HG02642 (cell line): Measurements from ENCODE around the gene KCNIP4.
"Not testable (repeated sequence)": the region's sequence is repeated elsewhere in the genome, so short reads cannot be mapped to it uniquely, and the experiment has no call there.

Source experiments
- ATAC-seq: cut with Tn5 transposase; IDR thresholded peaks from one replicate; pipeline ENCODE4 v1.9.1; 2021; ENCODE audit warnings: mild to moderate bottlenecking; ENCODE audit not compliant: unreplicated experiment, poor library complexity

Gene KCNIP4

DNA sequence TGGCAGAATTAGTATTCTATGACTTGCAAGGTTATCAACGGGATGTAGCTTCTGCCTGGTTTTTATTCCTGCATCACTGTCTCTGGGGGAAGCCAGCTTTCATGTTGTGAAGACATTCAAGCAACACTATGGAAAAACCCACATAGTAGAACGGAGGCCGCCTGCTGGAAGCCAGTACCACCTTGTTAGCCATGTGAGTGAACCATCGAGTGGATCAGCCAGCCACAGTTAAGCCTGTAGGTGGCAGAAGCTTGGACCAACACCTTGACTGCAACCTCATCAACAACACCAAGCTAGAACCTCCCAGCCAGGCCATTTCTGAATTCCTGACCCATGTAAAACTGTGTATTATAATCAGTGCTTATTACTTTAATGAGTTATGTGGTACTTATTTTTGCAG, 538.2 kb downstream of the KCNIP4 start:
- no peak for ATAC-seq

DNA sequence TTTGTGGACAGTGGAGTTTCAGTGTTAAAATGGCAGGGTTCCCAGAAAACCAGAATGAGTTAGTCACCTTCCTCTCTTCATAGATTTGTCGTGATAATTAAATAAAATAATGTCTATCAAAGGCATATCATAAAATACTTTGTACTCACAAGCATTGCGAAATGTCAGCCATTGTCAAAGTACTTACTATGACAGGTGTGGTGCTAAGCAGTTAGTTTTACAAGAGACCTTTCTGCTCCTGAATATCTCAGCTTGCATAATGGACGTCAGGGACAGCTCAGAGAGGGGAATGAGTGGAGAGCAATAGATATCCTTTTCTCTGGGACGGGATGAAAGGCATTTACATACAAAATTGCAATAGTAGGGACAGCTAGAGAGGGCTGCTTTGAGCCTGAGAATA, 560.9 kb downstream of the KCNIP4 start:
- ATAC-seq: no peak

DNA sequence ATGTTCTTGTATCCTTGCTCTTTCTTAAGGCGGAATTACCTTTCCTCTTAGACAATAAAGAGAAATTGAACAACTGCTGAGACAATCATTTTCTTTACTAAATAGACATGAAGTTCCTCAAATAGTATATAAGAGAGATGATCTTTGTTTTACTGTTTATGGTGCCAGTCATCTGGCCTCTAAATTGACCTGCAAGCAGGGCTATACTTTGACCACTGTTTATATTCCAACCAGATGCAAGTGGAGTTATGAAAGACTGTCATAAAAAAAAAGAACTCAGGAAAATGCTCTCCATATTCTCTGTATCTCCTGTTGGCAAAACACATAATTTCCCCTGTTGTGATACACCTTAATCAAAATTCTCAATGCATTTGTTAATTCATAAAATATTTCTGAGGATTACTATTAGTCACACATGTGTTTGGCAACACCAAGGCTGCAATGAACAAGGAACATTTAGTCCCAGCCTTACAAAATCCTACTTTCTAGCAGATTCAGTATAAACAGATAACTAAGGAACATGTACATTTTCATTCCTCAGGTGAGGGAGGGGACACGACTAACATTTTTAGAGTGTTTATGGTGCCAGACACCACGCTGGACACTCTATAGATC, 562.3 kb downstream of the KCNIP4 start:
- no peak for ATAC-seq

GRCh38 chr4:21385706-21386105, 562.9 kb downstream of the KCNIP4 start:
- no peak for ATAC-seq

- no peak for ATAC-seq
Observed at GRCh38 chr4:21384609-21385008, 564.0 kb downstream of the KCNIP4 start.

DNA sequence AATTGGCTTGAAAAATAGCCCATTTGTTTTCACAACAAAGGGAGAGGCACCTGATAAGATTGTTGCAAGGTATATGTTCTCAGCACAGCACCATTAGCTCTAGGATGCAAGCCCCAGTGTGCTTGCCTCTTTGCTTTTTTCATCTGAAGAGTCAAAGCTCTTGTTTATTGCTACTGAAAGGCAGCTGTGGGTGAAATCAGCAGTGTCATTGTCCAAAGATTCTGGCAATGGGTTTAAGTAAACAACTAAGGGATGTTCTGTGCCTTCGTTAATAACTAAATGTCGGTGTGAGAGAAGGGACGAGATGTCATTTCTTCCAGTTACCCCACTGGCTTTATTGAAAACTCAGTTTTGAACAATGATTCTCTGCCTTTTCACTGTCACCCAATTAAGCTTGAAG, 567.7 kb downstream of the KCNIP4 start:
- ATAC-seq: no peak

GRCh38 chr4:21377046-21377445, 571.5 kb downstream of the KCNIP4 start:
- no peak for ATAC-seq

DNA sequence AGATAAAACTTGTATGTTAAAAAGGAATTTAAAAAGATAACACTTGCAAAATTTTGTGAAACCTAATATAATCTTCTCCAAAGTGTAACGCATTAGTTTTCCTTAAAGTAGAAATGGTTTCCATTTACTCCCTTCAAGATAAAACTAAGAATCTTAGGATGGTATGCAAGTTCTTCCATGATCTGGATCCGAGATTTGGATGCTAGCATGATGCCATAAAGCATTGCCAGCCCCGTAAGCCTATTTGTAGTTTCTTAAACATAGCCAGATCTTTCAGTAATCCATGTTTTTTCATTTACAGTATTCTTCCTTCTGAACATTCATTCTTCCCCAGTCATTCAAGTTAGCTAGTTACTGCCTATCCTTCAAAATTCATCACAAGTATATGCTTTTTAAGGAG, 572.4 kb downstream of the KCNIP4 start:
- no peak for ATAC-seq

- no peak for ATAC-seq
Observed at GRCh38 chr4:21374641-21375368, 573.8 kb downstream of the KCNIP4 start.

DNA sequence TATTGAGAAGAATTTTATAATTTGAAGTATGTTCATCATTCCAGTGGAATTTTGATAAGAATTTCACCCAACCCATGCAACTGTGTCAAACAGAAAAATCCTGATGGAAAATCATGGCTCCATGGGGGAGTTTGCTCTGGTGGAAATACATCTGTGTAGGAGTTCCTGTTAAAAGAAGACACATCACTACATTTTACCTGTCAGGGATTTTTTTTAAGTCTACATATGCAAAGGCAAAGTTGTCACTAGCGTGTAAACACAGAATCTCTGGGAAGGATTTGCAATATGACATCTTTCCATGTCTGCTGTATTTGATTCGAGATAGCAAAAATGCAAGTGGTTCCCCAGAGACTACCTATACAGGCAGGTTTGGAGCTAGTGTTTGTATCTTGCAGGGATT, 581.0 kb downstream of the KCNIP4 start:
- no peak for ATAC-seq

DNA sequence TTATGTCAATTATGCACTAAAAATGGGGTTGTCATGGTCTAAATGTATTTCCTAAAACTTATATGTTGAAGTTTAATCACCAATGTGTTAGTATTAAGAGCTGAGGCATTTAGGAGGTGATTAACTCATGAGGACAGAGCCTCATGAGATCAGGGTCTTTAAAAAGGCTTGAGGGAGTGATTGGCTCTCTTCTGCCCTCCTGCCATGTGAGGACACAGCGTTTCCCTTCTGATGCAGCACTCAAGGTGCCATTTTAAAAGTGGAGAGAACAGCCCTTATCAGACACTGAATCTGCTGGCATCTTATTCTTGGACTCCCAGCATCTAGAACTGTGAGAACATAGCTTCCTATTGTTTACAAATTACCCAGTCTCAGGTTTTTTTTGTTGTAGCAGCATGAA, 581.7 kb downstream of the KCNIP4 start:
- ATAC-seq: no peak

DNA sequence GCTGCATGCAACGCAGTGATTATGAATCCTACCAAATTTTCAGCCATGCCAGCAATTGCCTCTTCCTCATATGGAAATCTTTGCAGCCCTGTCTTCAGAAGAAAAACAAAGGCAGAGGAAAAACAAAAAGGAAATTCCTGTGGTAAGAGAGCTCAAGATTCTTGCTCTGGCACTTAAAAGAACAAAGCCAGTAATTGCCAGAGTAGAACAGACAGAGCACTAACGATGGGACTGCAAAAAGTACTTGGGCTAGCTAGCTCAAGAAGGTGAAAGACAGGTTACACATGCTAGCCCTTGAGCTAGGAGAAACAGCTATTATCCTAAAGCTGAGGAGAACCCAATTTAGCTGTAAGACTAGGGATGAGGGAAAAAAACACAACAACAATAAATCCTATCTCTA, 582.3 kb downstream of the KCNIP4 start:
- ATAC-seq: no peak

- no peak for ATAC-seq
Observed at GRCh38 chr4:21363701-21364100, 584.9 kb downstream of the KCNIP4 start.

DNA sequence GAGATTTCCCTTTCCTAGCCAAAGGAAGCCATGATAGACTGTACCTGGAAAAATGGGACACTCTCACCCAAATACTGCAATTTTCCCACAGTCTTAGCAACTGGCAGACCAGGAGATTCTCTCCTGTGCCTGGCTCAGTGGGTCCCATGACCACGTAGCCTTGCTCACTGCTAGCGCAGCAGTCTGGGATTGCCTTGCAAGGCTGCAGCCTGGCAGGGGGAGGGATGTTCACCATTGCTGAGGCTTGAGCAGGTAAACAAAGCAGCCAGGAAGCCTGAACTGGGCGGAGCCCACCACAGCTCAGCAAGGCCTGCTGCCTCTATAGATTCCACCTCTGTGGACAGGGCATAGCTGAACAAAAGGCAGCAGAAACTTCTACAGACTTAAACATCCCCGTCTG, 596.2 kb downstream of the KCNIP4 start:
- ATAC-seq: not testable (repeated sequence)

GRCh38 chr4:21347142-21347541, 601.4 kb downstream of the KCNIP4 start:
- no peak for ATAC-seq

GRCh38 chr4:21327976-21328700, 620.4 kb downstream of the KCNIP4 start:
- no peak for ATAC-seq

DNA sequence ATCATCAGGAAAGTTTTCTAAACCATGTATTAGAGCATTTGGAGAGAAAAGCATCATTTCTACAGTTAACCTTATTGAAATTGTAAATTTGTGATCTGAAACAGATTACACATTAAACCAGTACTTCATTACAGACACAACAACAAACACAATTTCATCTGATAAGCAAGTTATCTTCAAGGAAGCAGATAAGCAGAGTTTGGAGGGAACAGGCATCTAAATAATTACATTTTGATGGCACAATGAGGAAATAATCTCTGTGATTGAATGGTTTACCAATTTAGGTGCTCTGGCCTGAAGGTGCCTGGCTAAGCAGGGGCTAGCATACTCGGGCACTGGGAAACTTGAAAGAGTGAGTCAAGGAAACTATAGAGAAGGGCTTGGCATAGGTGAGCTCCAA, 628.5 kb downstream of the KCNIP4 start:
- no peak for ATAC-seq

GRCh38 chr4:21307709-21308108, 640.9 kb downstream of the KCNIP4 start:
- no peak for ATAC-seq

DNA sequence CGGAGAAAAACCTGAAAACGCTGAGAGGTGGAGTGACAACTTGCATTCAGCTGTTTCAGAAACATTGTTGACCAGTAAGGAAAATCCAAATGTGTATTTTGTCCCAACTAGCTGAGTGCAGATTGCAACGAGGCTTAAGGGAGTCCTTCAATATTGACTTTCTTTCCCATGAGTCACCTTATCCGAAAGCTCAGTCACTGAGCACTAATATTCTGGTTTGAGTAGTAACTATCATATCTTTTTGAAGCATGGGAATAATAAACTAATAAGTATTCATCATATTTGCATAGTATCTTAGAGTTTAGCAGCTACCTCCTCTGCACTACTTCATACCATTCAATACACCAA, 644.1 kb downstream of the KCNIP4 start:
- ATAC-seq: no peak

GRCh38 chr4:21290562-21290961, 658.0 kb downstream of the KCNIP4 start:
- peak; percentile 64 for ATAC-seq

DNA sequence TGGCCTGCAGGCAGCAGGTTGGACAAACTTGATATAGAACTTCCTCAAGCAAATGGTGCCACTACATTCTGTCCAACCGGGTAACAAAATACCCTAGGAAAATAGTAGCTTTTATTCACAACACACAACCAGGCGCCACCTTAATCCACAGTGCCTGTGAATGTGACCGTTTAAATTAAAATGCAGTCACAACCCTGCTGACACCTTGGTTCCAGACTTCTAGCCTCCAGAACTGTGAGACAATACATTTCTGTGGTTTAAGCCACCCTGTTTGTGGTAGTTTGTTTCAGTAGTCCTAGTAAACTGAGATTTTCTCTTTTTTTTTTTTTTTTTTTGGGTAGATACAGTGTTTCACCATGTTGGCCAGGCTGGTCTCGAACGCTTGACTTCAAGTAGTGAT, 672.5 kb downstream of the KCNIP4 start:
- ATAC-seq: no peak
